ENCODE measurements around the gene ZPBP2. TPM values are rescaled to one million over a fixed set of nuclear protein-coding genes. Genes with fewer than 3 reads are reported as not detected.

The ZPBP2 gene
- total and polyA plus RNA-seq, 2 of the 13 experiments (the other 11 are each of a cell fraction or from before 2014, with no cell fraction given), result not detected

DNA sequence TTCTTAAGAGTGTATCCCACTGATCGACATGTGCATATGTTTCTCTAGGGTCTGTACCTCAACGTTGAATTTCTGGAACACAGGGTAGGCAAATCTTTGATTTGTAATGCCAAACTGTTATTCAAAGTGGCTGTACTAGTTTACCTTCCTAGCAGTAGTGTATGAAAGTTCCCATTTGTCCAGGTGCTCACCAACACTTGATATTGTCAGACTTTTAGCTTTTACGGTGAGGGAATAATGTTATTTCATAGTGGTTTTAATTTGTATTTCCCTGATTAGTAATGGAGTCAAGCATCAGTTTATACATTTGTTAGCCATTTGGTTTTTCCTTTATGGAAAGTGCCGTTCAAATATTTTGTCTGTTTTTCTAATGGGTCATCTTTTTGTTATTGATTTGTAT, 30.1 kb downstream of the ZPBP2 start:
- 61% methylated on average over 4 of the region's 4 CpGs for WGBS (ENCODE audit: low lambda C conversion rate)
- intact Hi-C loops (cut with micrococcal nuclease; ENCODE audit: unreplicated experiment), result no loop called here
- no peaks in the 10 kb centered on the region for H3K9me3 ChIP-seq (ENCODE audit: low read length)

DNA sequence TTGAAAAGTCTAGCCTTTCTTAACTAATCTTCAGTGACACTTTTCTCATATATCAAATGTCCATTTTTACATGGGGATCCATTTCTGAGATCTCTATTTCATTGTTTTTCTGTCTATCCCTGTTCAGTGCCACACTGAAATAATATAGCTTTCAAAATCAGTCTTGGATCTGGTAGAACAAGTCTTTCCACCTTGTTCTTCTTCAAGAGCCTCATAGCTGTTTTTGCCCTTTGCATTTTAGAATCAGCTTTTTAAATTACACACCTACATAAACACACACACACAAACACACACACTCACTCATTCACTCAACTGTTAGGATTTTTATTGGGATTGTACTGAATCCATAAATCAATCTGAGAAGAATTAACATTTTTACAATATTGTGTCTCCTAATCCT, 31.2 kb downstream of the ZPBP2 start:
- in situ Hi-C loops (cut with HindIII; ENCODE audit: extremely low pct_ligation_motif_present, low pct_unique_long_range_greater_than_20kb) (no loop called here), intact Hi-C loops (cut with micrococcal nuclease; ENCODE audit: unreplicated experiment) (no loop called here)
- POLR2A ChIA-PET, result interaction anchor here (0.7 kb wide), 1 partner anchor 25 kb away, joined by 3 read pairs; no protein-coding TSS in a partner anchor
- no peak for ATAC-seq
- Histone ChIP-seq H3K4me2 (ENCODE audit: low read depth, low read length) (no peak overlapping the region), H3K9ac (ENCODE audit: insufficient read depth, low read depth, low read length) (no peak overlapping the region), H2AFZ (ENCODE audit: low read length) (no peak overlapping the region), H4K20me1 (ENCODE audit: insufficient read depth, low read length) (no peaks in the 10 kb centered on the region), H3K36me3 (replicated peaks in 1 of 2; ENCODE audit: control insufficient read depth in 1 of 2, insufficient read depth in 2 of 2, low read length in 2 of 2) (no peaks in the 10 kb centered on the region), H3K27me3 (ENCODE audit: control insufficient read depth in 1 of 2, insufficient read depth in 2 of 2, low read length in 2 of 2) (no peaks in the 10 kb centered on the region; a peak in 1 of 5 replicates), H3K4me1 (ENCODE audit: insufficient read depth, low read length) (peaks cover 8% of the 10 kb centered on the region), H3K9me3 (ENCODE audit: low read length) (no peaks in the 10 kb centered on the region), H3K27ac (ENCODE audit: extremely low read length, insufficient read depth, low read length) (no peak overlapping the region), H3K79me2 (ENCODE audit: insufficient read depth, low read length) (no peaks in the 10 kb centered on the region), H3K4me3 (replicated peaks in 1 of 3; ENCODE audit: insufficient read depth in 1 of 3, low read depth in 2 of 3, low read length in 3 of 3) (no peak overlapping the region)
- BruUV-seq (replicated peaks), result no TSS peak
- no peak for FAIRE-seq
- CTCF ChIA-PET (ENCODE audit: low intra/inter-chr PET ratio, low total read pairs), result no interaction called here
- no peak for DNase-seq (ENCODE audit: low spot score)
- TF ChIP-seq, protein P1, sequence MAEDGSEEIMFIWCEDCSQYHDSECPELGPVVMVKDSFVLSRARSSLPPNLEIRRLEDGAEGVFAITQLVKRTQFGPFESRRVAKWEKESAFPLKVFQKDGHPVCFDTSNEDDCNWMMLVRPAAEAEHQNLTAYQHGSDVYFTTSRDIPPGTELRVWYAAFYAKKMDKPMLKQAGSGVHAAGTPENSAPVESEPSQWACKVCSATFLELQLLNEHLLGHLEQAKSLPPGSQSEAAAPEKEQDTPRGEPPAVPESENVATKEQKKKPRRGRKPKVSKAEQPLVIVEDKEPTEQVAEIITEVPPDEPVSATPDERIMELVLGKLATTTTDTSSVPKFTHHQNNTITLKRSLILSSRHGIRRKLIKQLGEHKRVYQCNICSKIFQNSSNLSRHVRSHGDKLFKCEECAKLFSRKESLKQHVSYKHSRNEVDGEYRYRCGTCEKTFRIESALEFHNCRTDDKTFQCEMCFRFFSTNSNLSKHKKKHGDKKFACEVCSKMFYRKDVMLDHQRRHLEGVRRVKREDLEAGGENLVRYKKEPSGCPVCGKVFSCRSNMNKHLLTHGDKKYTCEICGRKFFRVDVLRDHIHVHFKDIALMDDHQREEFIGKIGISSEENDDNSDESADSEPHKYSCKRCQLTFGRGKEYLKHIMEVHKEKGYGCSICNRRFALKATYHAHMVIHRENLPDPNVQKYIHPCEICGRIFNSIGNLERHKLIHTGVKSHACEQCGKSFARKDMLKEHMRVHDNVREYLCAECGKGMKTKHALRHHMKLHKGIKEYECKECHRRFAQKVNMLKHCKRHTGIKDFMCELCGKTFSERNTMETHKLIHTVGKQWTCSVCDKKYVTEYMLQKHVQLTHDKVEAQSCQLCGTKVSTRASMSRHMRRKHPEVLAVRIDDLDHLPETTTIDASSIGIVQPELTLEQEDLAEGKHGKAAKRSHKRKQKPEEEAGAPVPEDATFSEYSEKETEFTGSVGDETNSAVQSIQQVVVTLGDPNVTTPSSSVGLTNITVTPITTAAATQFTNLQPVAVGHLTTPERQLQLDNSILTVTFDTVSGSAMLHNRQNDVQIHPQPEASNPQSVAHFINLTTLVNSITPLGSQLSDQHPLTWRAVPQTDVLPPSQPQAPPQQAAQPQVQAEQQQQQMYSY (CRISPR knock-in tag; IDR thresholded peaks at IDR 0.05), result no peak
- TF ChIP-seq ZNF569 (CRISPR knock-in tag; IDR thresholded peaks at IDR 0.05; ENCODE audit: borderline replicate concordance), result no peak
- TF ChIP-seq ZNF264 (CRISPR knock-in tag; IDR thresholded peaks at IDR 0.05), result no peak
- TF ChIP-seq AHR (CRISPR knock-in tag; IDR thresholded peaks at IDR 0.05), result no peak
- TF ChIP-seq ZNF232 (CRISPR knock-in tag; IDR thresholded peaks at IDR 0.05; ENCODE audit: borderline replicate concordance), result no peak
- TF ChIP-seq RCOR2 (CRISPR knock-in tag; IDR thresholded peaks at IDR 0.05), result no peak
- TF ChIP-seq, protein P2, sequence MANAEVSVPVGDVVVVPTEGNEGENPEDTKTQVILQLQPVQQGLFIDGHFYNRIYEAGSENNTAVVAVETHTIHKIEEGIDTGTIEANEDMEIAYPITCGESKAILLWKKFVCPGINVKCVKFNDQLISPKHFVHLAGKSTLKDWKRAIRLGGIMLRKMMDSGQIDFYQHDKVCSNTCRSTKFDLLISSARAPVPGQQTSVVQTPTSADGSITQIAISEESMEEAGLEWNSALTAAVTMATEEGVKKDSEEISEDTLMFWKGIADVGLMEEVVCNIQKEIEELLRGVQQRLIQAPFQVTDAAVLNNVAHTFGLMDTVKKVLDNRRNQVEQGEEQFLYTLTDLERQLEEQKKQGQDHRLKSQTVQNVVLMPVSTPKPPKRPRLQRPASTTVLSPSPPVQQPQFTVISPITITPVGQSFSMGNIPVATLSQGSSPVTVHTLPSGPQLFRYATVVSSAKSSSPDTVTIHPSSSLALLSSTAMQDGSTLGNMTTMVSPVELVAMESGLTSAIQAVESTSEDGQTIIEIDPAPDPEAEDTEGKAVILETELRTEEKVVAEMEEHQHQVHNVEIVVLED (CRISPR knock-in tag; IDR thresholded peaks at IDR 0.05; ENCODE audit: borderline replicate concordance), result no peak
- TF ChIP-seq KDM6A (CRISPR knock-in tag; IDR thresholded peaks at IDR 0.05; ENCODE audit: low read depth), result no peak
- TF ChIP-seq, protein P3, sequence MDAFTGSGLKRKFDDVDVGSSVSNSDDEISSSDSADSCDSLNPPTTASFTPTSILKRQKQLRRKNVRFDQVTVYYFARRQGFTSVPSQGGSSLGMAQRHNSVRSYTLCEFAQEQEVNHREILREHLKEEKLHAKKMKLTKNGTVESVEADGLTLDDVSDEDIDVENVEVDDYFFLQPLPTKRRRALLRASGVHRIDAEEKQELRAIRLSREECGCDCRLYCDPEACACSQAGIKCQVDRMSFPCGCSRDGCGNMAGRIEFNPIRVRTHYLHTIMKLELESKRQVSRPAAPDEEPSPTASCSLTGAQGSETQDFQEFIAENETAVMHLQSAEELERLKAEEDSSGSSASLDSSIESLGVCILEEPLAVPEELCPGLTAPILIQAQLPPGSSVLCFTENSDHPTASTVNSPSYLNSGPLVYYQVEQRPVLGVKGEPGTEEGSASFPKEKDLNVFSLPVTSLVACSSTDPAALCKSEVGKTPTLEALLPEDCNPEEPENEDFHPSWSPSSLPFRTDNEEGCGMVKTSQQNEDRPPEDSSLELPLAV (CRISPR knock-in tag; conservative IDR thresholded peaks at IDR 0.05; ENCODE audit: low read depth), result no peak

More for the DNA sequence above, 30.1 kb downstream of the ZPBP2 start:
- in situ Hi-C loops (cut with HindIII; ENCODE audit: extremely low pct_ligation_motif_present, low pct_unique_long_range_greater_than_20kb), result no loop called here
- no peaks in the 10 kb centered on the region for H3K4me1 ChIP-seq (ENCODE audit: insufficient read depth, low read length)
- H3K27me3 ChIP-seq (ENCODE audit: control insufficient read depth in 1 of 2, insufficient read depth in 2 of 2, low read length in 2 of 2), result peaks cover 0 to 3% of the 10 kb centered on the region in 2 experiments; a peak in 1 of 5 replicates
- DNase-seq (ENCODE audit: low spot score) (no peak), ATAC-seq (no peak), FAIRE-seq (no peak)
- no peak overlapping the region for H3K4me3 ChIP-seq (replicated peaks in 1 of 3; ENCODE audit: insufficient read depth in 1 of 3, low read depth in 2 of 3, low read length in 3 of 3)
- no peaks in the 10 kb centered on the region for H4K20me1 ChIP-seq (ENCODE audit: insufficient read depth, low read length)
- CTCF ChIA-PET (ENCODE audit: low intra/inter-chr PET ratio, low total read pairs), result no interaction called here
- POLR2A ChIA-PET, result no interaction called here
- no peak overlapping the region for H2AFZ ChIP-seq (ENCODE audit: low read length)
- no peaks in the 10 kb centered on the region for H3K79me2 ChIP-seq (ENCODE audit: insufficient read depth, low read length)
- no peak overlapping the region for H3K27ac ChIP-seq (ENCODE audit: extremely low read length, insufficient read depth, low read length)
- no peak overlapping the region for H3K9ac ChIP-seq (ENCODE audit: insufficient read depth, low read depth, low read length)
- H3K36me3 ChIP-seq (replicated peaks in 1 of 2; ENCODE audit: control insufficient read depth in 1 of 2, insufficient read depth in 2 of 2, low read length in 2 of 2), result no peaks in the 10 kb centered on the region
- BruUV-seq (replicated peaks), result no TSS peak
- TF ChIP-seq ZNF7 (CRISPR knock-in tag; IDR thresholded peaks at IDR 0.05) (peak; percentile 75), JUNB (CRISPR knock-in tag; IDR thresholded peaks at IDR 0.05; ENCODE audit: borderline replicate concordance) (no peak)
- H3K4me2 ChIP-seq (ENCODE audit: low read depth, low read length), result no peak overlapping the region
